Trophoblast cell (in vitro differentiated cells and primary cell): Measurements from ENCODE around the gene DVL2.
A peak's percentile ranks its signal among the peaks of the same experiment; 100 is the strongest.

Source experiments
- DNase-seq, 2 donors: peaks; one replicate each; pipeline ENCODE4 v3.0.0-alpha.2; 2016
- H2AFZ ChIP-seq: 2 replicates; pipeline ENCODE4 v1.6.1; 2013; ENCODE audit warnings: low read length, moderate library complexity, mild to moderate bottlenecking; ENCODE audit not compliant: insufficient read depth, poor library complexity
- H2AK5ac ChIP-seq: 2 replicates; pipeline ENCODE4 v1.6.1; 2013; ENCODE audit warnings: mild to moderate bottlenecking, low read length
- H2BK120ac ChIP-seq: 2 replicates; pipeline ENCODE4 v1.6.1; 2013; ENCODE audit warnings: low read length, mild to moderate bottlenecking, moderate library complexity; ENCODE audit not compliant: insufficient read depth, poor library complexity
- H2BK12ac ChIP-seq: 2 replicates; pipeline ENCODE4 v1.6.1; 2013; ENCODE audit warnings: mild to moderate bottlenecking, low read length, moderate library complexity
- H2BK5ac ChIP-seq: 2 replicates; pipeline ENCODE4 v1.6.1; 2013; ENCODE audit warnings: low read length, low read depth, moderate library complexity, mild to moderate bottlenecking; ENCODE audit not compliant: poor library complexity
- H3K14ac ChIP-seq: 2 replicates; pipeline ENCODE4 v1.6.1; 2013; ENCODE audit warnings: mild to moderate bottlenecking, low read length
- H3K18ac ChIP-seq: 2 replicates; pipeline ENCODE4 v1.6.1; 2013; ENCODE audit warnings: mild to moderate bottlenecking, low read length
- H3K23ac ChIP-seq: 2 replicates; pipeline ENCODE4 v1.6.1; 2013; ENCODE audit warnings: low read length
- H3K27ac ChIP-seq: 2 replicates; pipeline ENCODE4 v1.5.1; 2013; ENCODE audit warnings: low read depth, mild to moderate bottlenecking, inconsistent platforms, low read length, moderate library complexity
- H3K27me3 ChIP-seq: 2 replicates; pipeline ENCODE4 v1.6.1; 2013; ENCODE audit warnings: inconsistent platforms, mild to moderate bottlenecking, low read length, moderate library complexity; ENCODE audit not compliant: insufficient read depth
- H3K36me3 ChIP-seq, 2 experiments: 1 replicate in 1 of 2; 2 replicates in 1 of 2; pipeline ENCODE4 v1.6.1; 2013; ENCODE audit warnings: low read length in 2 of 2, mild to moderate bottlenecking in 2 of 2, moderate library complexity in 1 of 2; ENCODE audit not compliant: insufficient read depth in 2 of 2, control insufficient read depth in 1 of 2
- H3K4ac ChIP-seq: 2 replicates; pipeline ENCODE4 v1.6.1; 2013; ENCODE audit warnings: low read depth, mild to moderate bottlenecking, low read length, moderate library complexity
- H3K4me1 ChIP-seq, 2 experiments: 1 replicate in 1 of 2; 2 replicates in 1 of 2; pipeline ENCODE4 v1.6.1; 2013; ENCODE audit warnings: low read length in 2 of 2, mild to moderate bottlenecking in 2 of 2, moderate library complexity in 1 of 2; ENCODE audit not compliant: insufficient read depth in 2 of 2, control insufficient read depth in 1 of 2
- H3K4me2 ChIP-seq: 2 replicates; pipeline ENCODE4 v1.6.1; 2013; ENCODE audit warnings: inconsistent platforms, mild to moderate bottlenecking, low read length, moderate library complexity
- H3K4me3 ChIP-seq: 2 replicates; pipeline ENCODE4 v1.5.1; 2013; ENCODE audit warnings: mild to moderate bottlenecking, low read depth, low read length, inconsistent platforms
- H3K79me1 ChIP-seq: one replicate; pipeline ENCODE4 v1.6.1; 2013; ENCODE audit warnings: low read length
- H3K79me2 ChIP-seq: 2 replicates; pipeline ENCODE4 v1.6.1; 2013; ENCODE audit warnings: low read length, mild to moderate bottlenecking; ENCODE audit not compliant: control insufficient read depth, insufficient read depth, poor library complexity
- H3K9ac ChIP-seq: 2 replicates; pipeline ENCODE4 v1.6.1; 2013; ENCODE audit warnings: mild to moderate bottlenecking, low read length
- H3K9me3 ChIP-seq: 2 replicates; pipeline ENCODE4 v1.6.1; 2013; ENCODE audit warnings: low read depth, mild to moderate bottlenecking, control low read depth, inconsistent platforms, low read length; ENCODE audit not compliant: insufficient read depth
- H4K12ac ChIP-seq: 2 replicates; pipeline ENCODE4 v1.6.1; 2013; ENCODE audit warnings: low read depth, mild to moderate bottlenecking, low read length, moderate library complexity
- H4K8ac ChIP-seq: 2 replicates; pipeline ENCODE4 v1.6.1; 2013; ENCODE audit warnings: low read depth, mild to moderate bottlenecking, low read length, moderate library complexity
- H4K91ac ChIP-seq: one replicate; pipeline ENCODE4 v1.6.1; 2013; ENCODE audit warnings: low read depth, mild to moderate bottlenecking, low read length, moderate library complexity
- WGBS: extraction: QIAGEN DNeasy Blood & Tissue Kit; methylation state at CpG from one replicate; pipeline ENCODE4 v1.1.7; 2013; ENCODE audit warnings: missing lambda C conversion rate; ENCODE audit not compliant: insufficient read length, insufficient coverage; ENCODE audit errors: extremely low coverage; 5-methylcytosine and 5-hydroxymethylcytosine counted together

The DVL2 gene

DNA sequence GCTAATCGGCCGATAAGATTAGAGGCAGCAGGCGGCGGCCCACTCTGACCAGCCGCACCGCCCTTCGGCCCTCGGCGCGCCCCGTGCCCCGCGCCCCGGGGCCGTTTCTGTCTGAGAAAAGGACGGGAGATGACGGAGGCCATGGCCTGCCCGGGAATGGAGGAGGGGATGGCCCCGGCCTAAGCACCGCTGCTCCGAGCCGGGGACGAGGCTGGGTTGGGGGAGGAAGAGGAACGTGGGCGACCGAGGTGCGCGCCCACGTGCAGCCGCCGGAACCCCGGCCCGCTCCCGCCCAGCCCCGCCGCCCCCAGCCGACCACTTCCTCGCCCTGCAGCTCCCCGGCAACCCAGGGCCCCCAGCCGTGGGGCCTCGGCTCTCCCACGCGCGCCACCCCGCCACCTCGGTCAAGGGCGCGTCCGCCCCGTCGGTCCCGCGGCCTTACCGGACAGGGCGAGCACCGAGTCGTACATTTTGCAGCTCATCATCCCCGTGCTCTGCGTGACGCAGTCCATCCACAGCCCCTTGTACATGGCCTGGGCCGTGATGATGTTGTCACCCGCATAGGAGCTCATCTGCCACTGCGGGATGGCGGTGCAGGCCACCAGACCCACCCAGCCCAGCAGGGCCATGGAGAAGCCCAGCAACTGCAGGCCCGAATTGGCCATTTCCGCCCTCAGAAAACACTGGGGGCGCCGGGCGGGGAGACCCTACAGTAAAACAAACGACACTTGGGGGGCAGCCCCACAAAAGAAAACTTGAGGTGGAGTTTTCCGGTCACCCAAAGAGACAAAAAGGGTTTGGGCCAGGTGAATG is 27.3 kb upstream of the DVL2 start:
- no CpG with 5 or more reads among the region's 71 CpGs for WGBS
- Histone ChIP-seq H3K23ac (peak overlapping the region; percentile 14), H3K4me1 (peaks cover 10 to 17% of the 10 kb centered on the region in 2 experiments), H4K91ac (peak overlapping the region; percentile 80), H2BK12ac (peak overlapping the region; percentile 47), H3K36me3 (peaks cover 18 to 25% of the 10 kb centered on the region in 2 experiments), H3K4ac (peak overlapping the region; percentile 88), H2AK5ac (peak overlapping the region; percentile 57), H3K27me3 (no peaks in the 10 kb centered on the region), H2AFZ (peak overlapping the region; percentile 66), H3K14ac (peak overlapping the region; percentile 74), H3K79me1 (peaks cover 28% of the 10 kb centered on the region), H3K9me3 (peaks cover 2% of the 10 kb centered on the region), H3K27ac (peak overlapping the region; percentile 81), H4K8ac (peak overlapping the region; percentile 61), H2BK5ac (peak overlapping the region; percentile 80), H3K9ac (peak overlapping the region; percentile 79), H3K79me2 (peaks cover 25% of the 10 kb centered on the region), H3K18ac (peak overlapping the region; percentile 68), H2BK120ac (peak overlapping the region; percentile 81), H4K12ac (peak overlapping the region; percentile 72), H3K4me3 (peak overlapping the region; percentile 87), H3K4me2 (peak overlapping the region; percentile 68)
- DNase-seq, result peak; percentile 65 to 70

GRCh38 chr17:7260651-7261378 is 26.5 kb upstream of the DVL2 start:
- no CpG with 5 or more reads among the region's 54 CpGs for WGBS
- Histone ChIP-seq H3K4me3 (peak overlapping the region; percentile 87), H2AFZ (peak overlapping the region; percentile 66), H4K12ac (peak overlapping the region; percentile 72), H3K27me3 (no peaks in the 10 kb centered on the region), H4K91ac (peak overlapping the region; percentile 80), H3K27ac (peak overlapping the region; percentile 81), H2BK12ac (peak overlapping the region; percentile 37), H3K79me1 (peaks cover 28% of the 10 kb centered on the region), H3K23ac (no peak overlapping the region), H3K4me2 (peak overlapping the region; percentile 68), H3K79me2 (peaks cover 25% of the 10 kb centered on the region), H3K36me3 (peaks cover 23 to 31% of the 10 kb centered on the region in 2 experiments), H3K18ac (peak overlapping the region; percentile 68), H3K4ac (peak overlapping the region; percentile 92), H2AK5ac (peak overlapping the region; percentile 3), H3K9me3 (peaks cover 2% of the 10 kb centered on the region), H4K8ac (peak overlapping the region; percentile 61), H3K14ac (peak overlapping the region; percentile 74), H3K4me1 (peaks cover 10 to 17% of the 10 kb centered on the region in 2 experiments), H3K9ac (peak overlapping the region; percentile 79), H2BK5ac (peak overlapping the region; percentile 80), H2BK120ac (peak overlapping the region; percentile 81)
- DNase-seq, result peak; percentile 86

GRCh38 chr17:7260151-7260550 is 25.8 kb upstream of the DVL2 start:
- DNase-seq, result no peak

DNA sequence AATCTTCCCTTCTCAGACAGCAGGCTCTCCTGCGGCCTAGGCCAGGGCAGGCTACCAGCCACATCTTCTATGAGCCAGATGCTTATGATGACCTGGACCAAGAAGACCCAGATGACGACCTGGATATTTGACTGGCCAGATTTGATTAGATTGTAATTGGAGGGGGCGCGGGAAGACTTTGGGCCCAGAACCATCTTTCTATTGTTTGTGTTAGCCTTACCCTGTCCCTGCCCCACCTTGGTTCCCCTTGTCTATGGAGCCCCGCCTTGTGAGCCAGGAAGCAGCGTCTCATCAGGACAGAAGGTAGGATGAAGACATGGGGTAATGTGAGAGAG is 25.2 kb upstream of the DVL2 start:
- no peak overlapping the region for H3K4me3 ChIP-seq
- DNase-seq, result no peak
- WGBS, result no CpG with 5 or more reads among the region's 6 CpGs
- no peak overlapping the region for H2BK12ac ChIP-seq
- H3K14ac ChIP-seq, result no peak overlapping the region
- no peak overlapping the region for H3K9ac ChIP-seq
- H3K4me1 ChIP-seq, result peaks cover 9 to 17% of the 10 kb centered on the region in 2 experiments
- no peak overlapping the region for H4K12ac ChIP-seq
- peaks cover 28 to 38% of the 10 kb centered on the region in 2 experiments for H3K36me3 ChIP-seq
- H2BK5ac ChIP-seq, result no peak overlapping the region
- no peak overlapping the region for H3K23ac ChIP-seq
- no peak overlapping the region for H4K91ac ChIP-seq
- peaks cover 3% of the 10 kb centered on the region for H3K9me3 ChIP-seq
- H2AFZ ChIP-seq, result no peak overlapping the region
- no peak overlapping the region for H3K4me2 ChIP-seq
- no peak overlapping the region for H3K27ac ChIP-seq
- peak overlapping the region; percentile 29 for H3K18ac ChIP-seq
- H3K4ac ChIP-seq, result no peak overlapping the region
- no peaks in the 10 kb centered on the region for H3K27me3 ChIP-seq
- H2AK5ac ChIP-seq, result no peak overlapping the region
- no peak overlapping the region for H4K8ac ChIP-seq
- H3K79me2 ChIP-seq, result peaks cover 25% of the 10 kb centered on the region
- no peak overlapping the region for H2BK120ac ChIP-seq
- peaks cover 28% of the 10 kb centered on the region for H3K79me1 ChIP-seq

More at GRCh38 chr17:7260151-7260550, 25.8 kb upstream of the DVL2 start:
- no peak overlapping the region for H3K27ac ChIP-seq
- peak overlapping the region; percentile 92 for H3K4ac ChIP-seq
- H4K91ac ChIP-seq, result peak overlapping the region; percentile 20
- no peak overlapping the region for H2BK5ac ChIP-seq
- peaks cover 2% of the 10 kb centered on the region for H3K9me3 ChIP-seq
- no peak overlapping the region for H2BK120ac ChIP-seq
- H3K14ac ChIP-seq, result no peak overlapping the region
- H3K18ac ChIP-seq, result no peak overlapping the region
- H2BK12ac ChIP-seq, result peak overlapping the region; percentile 37
- peaks cover 10 to 17% of the 10 kb centered on the region in 2 experiments for H3K4me1 ChIP-seq
- H4K12ac ChIP-seq, result no peak overlapping the region
- H3K79me1 ChIP-seq, result peaks cover 28% of the 10 kb centered on the region
- H3K27me3 ChIP-seq, result no peaks in the 10 kb centered on the region
- no peak overlapping the region for H3K23ac ChIP-seq
- H3K4me2 ChIP-seq, result peak overlapping the region; percentile 68
- no CpG with 5 or more reads among the region's 4 CpGs for WGBS
- H3K79me2 ChIP-seq, result peaks cover 25% of the 10 kb centered on the region
- peaks cover 26 to 34% of the 10 kb centered on the region in 2 experiments for H3K36me3 ChIP-seq
- H3K4me3 ChIP-seq, result no peak overlapping the region
- H4K8ac ChIP-seq, result peak overlapping the region; percentile 65
- H2AFZ ChIP-seq, result no peak overlapping the region
- peak overlapping the region; percentile 64 for H2AK5ac ChIP-seq
- H3K9ac ChIP-seq, result no peak overlapping the region
